ENCODE data around the gene UBASH3B. TPM values are rescaled to one million over a fixed set of nuclear protein-coding genes. Genes with fewer than 3 reads are reported as not detected.

The UBASH3B gene
- total RNA-seq, 4 donors from 2014 or later: 1.8 to 6.6 (median 3.4) TPM

DNA sequence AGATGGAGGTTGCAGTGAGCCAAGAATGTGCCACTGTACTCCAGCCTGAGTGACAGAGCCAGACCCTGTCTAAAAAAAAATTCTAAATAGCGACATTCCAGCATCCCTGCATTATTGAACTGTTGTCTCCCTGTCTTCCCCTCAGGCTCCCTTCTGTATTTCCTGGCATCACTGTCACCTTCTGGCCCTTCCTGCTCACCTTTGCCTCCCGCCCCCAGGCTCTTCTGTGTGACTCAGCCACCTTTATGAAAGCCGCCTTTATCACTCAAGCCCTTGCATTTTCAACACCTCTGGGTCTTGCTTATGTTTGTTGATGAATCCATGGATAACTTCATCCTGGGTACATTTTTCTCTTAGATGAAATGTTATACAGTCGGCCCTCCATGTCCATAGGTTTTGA, 21.1 kb downstream of the UBASH3B start:
- TF ChIP-seq, protein P1, sequence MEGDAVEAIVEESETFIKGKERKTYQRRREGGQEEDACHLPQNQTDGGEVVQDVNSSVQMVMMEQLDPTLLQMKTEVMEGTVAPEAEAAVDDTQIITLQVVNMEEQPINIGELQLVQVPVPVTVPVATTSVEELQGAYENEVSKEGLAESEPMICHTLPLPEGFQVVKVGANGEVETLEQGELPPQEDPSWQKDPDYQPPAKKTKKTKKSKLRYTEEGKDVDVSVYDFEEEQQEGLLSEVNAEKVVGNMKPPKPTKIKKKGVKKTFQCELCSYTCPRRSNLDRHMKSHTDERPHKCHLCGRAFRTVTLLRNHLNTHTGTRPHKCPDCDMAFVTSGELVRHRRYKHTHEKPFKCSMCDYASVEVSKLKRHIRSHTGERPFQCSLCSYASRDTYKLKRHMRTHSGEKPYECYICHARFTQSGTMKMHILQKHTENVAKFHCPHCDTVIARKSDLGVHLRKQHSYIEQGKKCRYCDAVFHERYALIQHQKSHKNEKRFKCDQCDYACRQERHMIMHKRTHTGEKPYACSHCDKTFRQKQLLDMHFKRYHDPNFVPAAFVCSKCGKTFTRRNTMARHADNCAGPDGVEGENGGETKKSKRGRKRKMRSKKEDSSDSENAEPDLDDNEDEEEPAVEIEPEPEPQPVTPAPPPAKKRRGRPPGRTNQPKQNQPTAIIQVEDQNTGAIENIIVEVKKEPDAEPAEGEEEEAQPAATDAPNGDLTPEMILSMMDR (IDR thresholded peaks at IDR 0.05): no peak
- TF ChIP-seq POLR2A (IDR thresholded peaks at IDR 0.05) (no peak), POLR2AphosphoS5 (IDR thresholded peaks at IDR 0.05) (no peak), EP300 (IDR thresholded peaks at IDR 0.05) (no peak)
- ATAC-seq: no peak
- H3K27ac ChIP-seq: no peak overlapping the region
- H3K9me3 ChIP-seq: no peaks in the 10 kb centered on the region
- H3K36me3 ChIP-seq: no peaks in the 10 kb centered on the region
- no peak overlapping the region for H3K4me3 ChIP-seq
- WGBS, 2 donors (ENCODE audit: low coverage in 1 of 2): 87 to 100% methylated on average over 3 to 4 of the region's 4 CpGs
- no peaks in the 10 kb centered on the region for H3K4me1 ChIP-seq
- peaks cover 15% of the 10 kb centered on the region for H3K27me3 ChIP-seq

DNA sequence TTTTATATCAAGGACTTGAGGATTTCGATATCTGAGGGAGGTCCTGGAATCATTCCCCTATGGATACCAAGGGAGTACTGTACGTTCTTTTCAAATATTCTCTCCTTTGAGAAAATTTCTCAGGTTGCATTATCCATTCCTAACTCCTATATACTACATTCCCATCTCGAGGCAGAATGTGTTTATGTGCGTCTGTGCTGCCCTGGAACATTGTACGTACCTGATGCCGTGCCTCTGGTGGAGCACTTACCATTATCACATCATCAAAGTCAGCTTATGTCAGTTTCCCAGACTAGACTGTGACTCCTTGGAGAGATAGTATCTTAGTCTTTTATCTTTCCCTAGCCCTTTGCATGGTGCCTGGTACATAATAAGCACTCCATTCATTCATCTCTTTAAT, 21.7 kb downstream of the UBASH3B start:
- no peak overlapping the region for H3K4me3 ChIP-seq
- H3K36me3 ChIP-seq: no peaks in the 10 kb centered on the region
- H3K9me3 ChIP-seq: no peaks in the 10 kb centered on the region
- H3K27ac ChIP-seq: no peak overlapping the region
- 89 to 93% methylated on average over 6 of the region's 6 CpGs for WGBS, 2 donors (ENCODE audit: low coverage in 1 of 2)
- TF ChIP-seq POLR2A (IDR thresholded peaks at IDR 0.05): no peak
- no peak for TF ChIP-seq EP300 (IDR thresholded peaks at IDR 0.05)
- TF ChIP-seq, protein P1 (IDR thresholded peaks at IDR 0.05): no peak
- TF ChIP-seq POLR2AphosphoS5 (IDR thresholded peaks at IDR 0.05): no peak
- H3K27me3 ChIP-seq: peaks cover 15% of the 10 kb centered on the region
- no peaks in the 10 kb centered on the region for H3K4me1 ChIP-seq
- no peak for ATAC-seq

DNA sequence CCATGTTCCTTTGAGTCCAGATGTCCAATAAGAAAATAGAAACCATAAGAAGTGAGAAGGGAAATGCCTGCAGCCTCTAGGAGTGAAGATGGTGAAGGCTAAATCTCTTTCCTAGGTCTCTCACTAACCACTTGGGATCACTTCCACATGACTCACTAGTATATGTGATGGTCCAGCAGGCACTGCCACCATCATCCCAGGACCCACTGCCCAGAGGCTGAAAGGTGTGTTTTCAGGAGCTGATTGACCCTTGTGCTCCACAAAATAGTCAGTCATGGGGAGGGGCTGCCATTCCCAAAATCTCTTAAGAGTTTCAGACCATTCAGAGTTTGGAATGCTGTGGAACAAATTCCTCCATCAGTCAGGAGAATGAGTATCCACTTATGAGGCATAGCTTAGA, 22.9 kb downstream of the UBASH3B start:
- ATAC-seq: no peak
- H3K9me3 ChIP-seq: no peaks in the 10 kb centered on the region
- no peaks in the 10 kb centered on the region for H3K4me1 ChIP-seq
- H3K4me3 ChIP-seq: no peak overlapping the region
- no peaks in the 10 kb centered on the region for H3K36me3 ChIP-seq
- peaks cover 15% of the 10 kb centered on the region for H3K27me3 ChIP-seq
- no peak overlapping the region for H3K27ac ChIP-seq
- TF ChIP-seq POLR2A (IDR thresholded peaks at IDR 0.05): no peak
- no peak for TF ChIP-seq POLR2AphosphoS5 (IDR thresholded peaks at IDR 0.05)
- TF ChIP-seq, protein P1 (IDR thresholded peaks at IDR 0.05): no peak
- TF ChIP-seq EP300 (IDR thresholded peaks at IDR 0.05): no peak

DNA sequence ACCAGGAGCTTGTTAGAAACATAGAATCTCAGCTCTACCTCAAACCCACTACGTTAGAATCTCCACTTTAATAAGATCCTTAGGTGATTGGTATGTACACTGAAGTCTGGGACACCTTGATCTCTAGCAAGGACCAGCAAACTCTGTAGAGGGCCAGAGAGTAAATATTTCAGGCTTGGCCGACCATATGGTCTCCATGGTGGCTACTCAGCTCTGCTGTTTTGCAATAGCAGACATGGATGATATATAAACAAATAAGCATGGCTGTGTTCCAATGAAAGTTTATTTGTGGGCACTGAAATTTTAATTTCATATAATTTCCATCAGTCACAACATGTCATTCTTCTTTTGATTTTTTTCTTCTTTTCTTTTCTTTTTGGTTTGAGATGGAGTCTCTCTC, 23.9 kb downstream of the UBASH3B start:
- Histone ChIP-seq H3K27me3 (peaks cover 15% of the 10 kb centered on the region), H3K9me3 (no peaks in the 10 kb centered on the region), H3K27ac (no peak overlapping the region), H3K36me3 (no peaks in the 10 kb centered on the region), H3K4me3 (no peak overlapping the region), H3K4me1 (no peaks in the 10 kb centered on the region)
- ATAC-seq: no peak
- TF ChIP-seq POLR2A (IDR thresholded peaks at IDR 0.05) (no peak), POLR2AphosphoS5 (IDR thresholded peaks at IDR 0.05) (no peak), EP300 (IDR thresholded peaks at IDR 0.05) (no peak)
- TF ChIP-seq, protein P1 (IDR thresholded peaks at IDR 0.05): no peak
- 87 to 100% methylated on average over 1 to 2 of the region's 2 CpGs for WGBS, 2 donors (ENCODE audit: low coverage in 1 of 2)

DNA sequence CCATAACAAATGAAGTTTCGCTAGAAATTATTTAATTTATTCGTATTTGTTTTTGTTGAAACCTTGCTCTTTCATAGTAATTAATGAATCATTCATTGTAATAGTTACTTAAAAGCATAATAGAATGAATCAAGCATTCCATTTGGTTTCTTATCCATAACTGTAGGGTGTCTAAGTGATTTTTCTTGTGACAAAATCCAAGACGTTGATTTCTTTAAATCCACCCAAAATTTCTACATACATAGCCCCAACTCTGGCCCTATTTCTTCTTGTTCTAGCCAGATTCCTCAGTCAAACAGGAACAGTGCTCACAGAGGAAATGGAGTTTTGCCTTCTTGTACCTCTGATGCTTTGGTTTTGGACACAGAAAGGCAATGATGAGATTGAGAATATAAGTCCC, 25.5 kb downstream of the UBASH3B start:
- H3K9me3 ChIP-seq: no peaks in the 10 kb centered on the region
- peaks cover 15% of the 10 kb centered on the region for H3K27me3 ChIP-seq
- H3K4me1 ChIP-seq: no peaks in the 10 kb centered on the region
- no peak overlapping the region for H3K27ac ChIP-seq
- 68 to 72% methylated on average over 3 of the region's 3 CpGs for WGBS, 2 donors (ENCODE audit: low coverage in 1 of 2)
- no peak overlapping the region for H3K4me3 ChIP-seq
- TF ChIP-seq POLR2A (IDR thresholded peaks at IDR 0.05): no peak
- TF ChIP-seq, protein P1 (IDR thresholded peaks at IDR 0.05): no peak
- no peak for TF ChIP-seq EP300 (IDR thresholded peaks at IDR 0.05)
- TF ChIP-seq POLR2AphosphoS5 (IDR thresholded peaks at IDR 0.05): no peak
- H3K36me3 ChIP-seq: no peaks in the 10 kb centered on the region
- no peak for ATAC-seq

Measured in gastroesophageal sphincter (tissue), 4 donors.